Measurements from ENCODE around the gene HDAC9.

HDAC9 gene

GRCh38 chr7:18572885-18573284 lies 77.3 kb downstream of the HDAC9 start:
- no peak for TF ChIP-seq TAF1 (IDR thresholded peaks at IDR 0.05; ENCODE audit: borderline replicate concordance, insufficient read depth, low read length)
- TF ChIP-seq SIN3A (IDR thresholded peaks at IDR 0.05; ENCODE audit: borderline replicate concordance, insufficient read depth, low read length) = no peak
- no peak for TF ChIP-seq FOXP2 (optimal IDR thresholded peaks at IDR 0.05; ENCODE audit: borderline replicate concordance, extremely low read depth, extremely low read length, insufficient read depth)
- TF ChIP-seq REST (IDR thresholded peaks at IDR 0.05; ENCODE audit: insufficient read depth in 1 of 2, low read depth in 2 of 2, low read length in 2 of 2) = no peak
- TF ChIP-seq POLR2AphosphoS5 (IDR thresholded peaks at IDR 0.05; ENCODE audit: low read depth, low read length) = no peak

GRCh38 chr7:18573410-18574234 lies 78.1 kb downstream of the HDAC9 start:
- TF ChIP-seq REST (IDR thresholded peaks at IDR 0.05; ENCODE audit: insufficient read depth in 1 of 2, low read depth in 2 of 2, low read length in 2 of 2) (no peak), FOXP2 (optimal IDR thresholded peaks at IDR 0.05; ENCODE audit: borderline replicate concordance, extremely low read depth, extremely low read length, insufficient read depth) (no peak), POLR2AphosphoS5 (IDR thresholded peaks at IDR 0.05; ENCODE audit: low read depth, low read length) (no peak), SIN3A (IDR thresholded peaks at IDR 0.05; ENCODE audit: borderline replicate concordance, insufficient read depth, low read length) (no peak), TAF1 (IDR thresholded peaks at IDR 0.05; ENCODE audit: borderline replicate concordance, insufficient read depth, low read length) (no peak)

- TF ChIP-seq POLR2AphosphoS5 (IDR thresholded peaks at IDR 0.05; ENCODE audit: low read depth, low read length) (no peak), SIN3A (IDR thresholded peaks at IDR 0.05; ENCODE audit: borderline replicate concordance, insufficient read depth, low read length) (no peak), FOXP2 (optimal IDR thresholded peaks at IDR 0.05; ENCODE audit: borderline replicate concordance, extremely low read depth, extremely low read length, insufficient read depth) (no peak), REST (IDR thresholded peaks at IDR 0.05; ENCODE audit: insufficient read depth in 1 of 2, low read depth in 2 of 2, low read length in 2 of 2) (no peak), TAF1 (IDR thresholded peaks at IDR 0.05; ENCODE audit: borderline replicate concordance, insufficient read depth, low read length) (no peak)
Observed at GRCh38 chr7:18574235-18574540, 78.6 kb downstream of the HDAC9 start.

GRCh38 chr7:18574676-18575075 lies 79.1 kb downstream of the HDAC9 start:
- no peak for TF ChIP-seq POLR2AphosphoS5 (IDR thresholded peaks at IDR 0.05; ENCODE audit: low read depth, low read length)
- no peak for TF ChIP-seq FOXP2 (optimal IDR thresholded peaks at IDR 0.05; ENCODE audit: borderline replicate concordance, extremely low read depth, extremely low read length, insufficient read depth)
- TF ChIP-seq REST (IDR thresholded peaks at IDR 0.05; ENCODE audit: insufficient read depth in 1 of 2, low read depth in 2 of 2, low read length in 2 of 2) = no peak
- no peak for TF ChIP-seq TAF1 (IDR thresholded peaks at IDR 0.05; ENCODE audit: borderline replicate concordance, insufficient read depth, low read length)
- no peak for TF ChIP-seq SIN3A (IDR thresholded peaks at IDR 0.05; ENCODE audit: borderline replicate concordance, insufficient read depth, low read length)

Measured in PFSK-1 (cell line).